IPS-NIHi7 (cell line): Measurements from ENCODE around the gene FXYD6.
A peak's percentile ranks its signal among the peaks of the same experiment; 100 is the strongest.

Source experiments
- DNase-seq: peaks from one replicate; pipeline ENCODE4 v3.0.0; 2012; ENCODE audit warnings: mixed read lengths; ENCODE audit errors: extremely low spot score

FXYD6 gene

GRCh38 chr11:117849781-117850414 lies 26.6 kb downstream of the FXYD6 start:
- no peak for DNase-seq

DNA sequence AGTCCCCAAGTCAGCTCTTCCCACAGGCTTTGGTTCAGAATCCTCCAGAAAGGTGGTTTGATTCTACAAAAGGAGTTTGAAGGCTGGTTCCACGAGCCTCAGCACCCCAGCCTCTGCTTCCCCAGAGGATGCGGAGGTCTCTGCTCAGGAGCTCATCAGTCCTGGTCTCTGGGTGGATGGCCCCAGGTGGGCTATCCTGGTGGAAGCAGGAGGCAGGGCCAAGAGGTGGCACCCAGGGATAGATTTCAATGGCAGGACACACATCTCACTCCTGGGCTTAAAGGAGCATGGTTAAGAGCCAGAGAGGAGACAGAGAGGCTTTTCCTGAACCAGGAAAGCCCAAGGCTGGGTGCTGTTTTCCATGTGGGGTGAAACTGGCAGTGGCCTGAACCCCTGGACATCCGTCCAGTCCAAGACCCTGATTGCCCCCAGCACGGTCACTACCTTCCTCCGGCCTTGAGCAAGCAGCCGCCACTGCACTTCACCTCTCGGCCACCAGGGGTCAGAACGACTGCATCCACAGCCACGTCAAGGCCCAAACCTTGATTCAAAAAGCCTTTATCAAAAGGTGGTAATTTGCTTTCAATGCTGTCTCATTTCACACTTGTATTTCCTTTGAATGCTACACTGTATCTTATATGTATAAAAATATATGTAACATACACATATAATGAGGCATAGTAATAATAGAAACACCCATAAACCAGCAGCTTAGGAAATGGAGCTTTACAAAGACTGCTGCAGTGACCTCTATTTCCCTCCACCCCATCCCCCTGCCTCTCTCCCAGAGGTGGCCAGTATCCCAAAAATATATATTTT lies 32.6 kb downstream of the FXYD6 start:
- DNase-seq: peak; percentile 69

GRCh38 chr11:117842131-117842941 lies 34.1 kb downstream of the FXYD6 start:
- DNase-seq: no peak

DNA sequence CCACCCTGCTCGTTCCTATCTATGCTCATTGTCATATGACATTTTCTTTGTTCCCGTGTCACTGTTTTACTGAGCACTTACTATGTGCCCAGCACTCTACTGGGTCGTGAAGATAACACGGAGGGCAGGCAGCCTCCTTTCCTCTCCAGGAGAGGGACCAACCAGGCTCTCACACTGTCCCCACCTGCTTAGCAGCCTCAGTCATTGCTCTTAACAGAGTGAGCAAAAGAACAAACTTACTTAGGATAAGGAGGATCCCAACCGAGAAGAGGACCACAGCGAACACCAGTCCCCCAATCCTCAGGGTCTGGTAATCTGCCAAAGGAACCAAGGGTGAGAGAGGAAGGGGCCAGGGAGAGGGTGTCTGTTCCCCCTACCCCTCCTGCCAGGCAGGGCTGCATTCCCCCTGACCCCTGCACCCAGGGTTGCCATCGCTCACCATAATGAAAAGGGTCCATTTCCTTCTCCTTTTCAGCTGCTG lies 34.9 kb downstream of the FXYD6 start:
- DNase-seq: no peak

- DNase-seq: no peak
These were observed 35.4 kb downstream of the FXYD6 start for GRCh38 chr11:117840881-117841550.

DNA sequence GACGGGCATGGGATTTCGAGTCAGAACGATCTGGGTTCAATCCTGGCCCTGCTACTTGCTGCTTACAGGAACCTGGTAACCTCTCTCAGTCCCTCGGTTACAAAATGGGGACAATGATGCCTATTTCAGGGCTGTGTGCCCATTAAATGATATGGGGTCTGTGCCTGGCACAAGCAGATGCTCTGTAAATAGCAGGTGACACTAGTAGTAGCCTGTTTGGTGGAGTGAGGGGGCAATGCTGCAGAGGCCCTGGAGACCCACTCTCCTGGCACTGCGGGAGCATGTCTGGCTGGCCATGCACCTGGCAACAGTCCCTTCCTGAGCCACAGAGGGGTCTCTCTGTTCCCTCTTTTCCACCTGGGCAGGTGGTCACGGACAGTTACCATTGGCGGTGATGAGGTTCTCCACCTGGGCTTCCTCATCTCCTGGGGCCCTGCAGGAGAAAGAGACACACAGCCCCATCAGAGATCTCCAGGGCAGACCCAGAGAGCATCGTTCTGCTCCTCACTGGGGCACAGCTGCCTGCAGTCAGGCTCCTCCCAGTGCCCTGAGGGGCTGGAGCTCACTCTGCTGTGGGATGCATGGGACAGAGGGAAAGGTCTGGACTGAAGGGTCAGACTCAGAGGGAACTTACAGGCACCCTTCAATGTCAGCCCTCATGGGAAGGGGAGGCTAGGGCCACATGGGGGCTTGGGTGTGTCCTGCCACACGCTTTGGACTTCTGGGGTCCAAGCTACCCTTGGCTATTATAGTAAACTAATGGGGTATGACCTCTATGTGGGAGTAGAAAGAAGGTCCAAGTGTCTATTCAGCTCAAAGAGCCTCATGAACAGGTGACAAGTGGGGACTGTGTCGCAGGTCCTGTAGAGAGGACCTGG lies 36.3 kb downstream of the FXYD6 start:
- DNase-seq: no peak

- no peak for DNase-seq
These were observed 37.0 kb downstream of the FXYD6 start for GRCh38 chr11:117839380-117839881.

DNA sequence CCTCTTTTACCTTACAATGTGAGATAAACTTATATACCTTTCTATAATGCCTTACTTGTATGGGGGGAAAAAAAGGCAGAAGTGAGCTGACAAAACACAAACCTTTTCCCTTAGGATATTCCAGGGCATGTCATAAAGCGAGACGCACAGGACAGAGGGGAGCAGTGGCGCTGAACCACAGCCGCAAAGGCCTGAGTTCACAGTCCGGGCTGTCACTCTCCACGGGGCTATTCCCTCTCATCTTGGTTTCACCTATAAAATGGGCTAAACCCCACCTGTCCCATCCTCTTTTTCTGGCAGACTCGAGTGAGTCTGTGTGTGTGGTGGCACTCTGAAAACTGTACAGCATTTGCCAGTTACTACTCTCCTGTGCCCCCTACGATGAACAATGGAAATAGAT lies 37.6 kb downstream of the FXYD6 start:
- DNase-seq: no peak

DNA sequence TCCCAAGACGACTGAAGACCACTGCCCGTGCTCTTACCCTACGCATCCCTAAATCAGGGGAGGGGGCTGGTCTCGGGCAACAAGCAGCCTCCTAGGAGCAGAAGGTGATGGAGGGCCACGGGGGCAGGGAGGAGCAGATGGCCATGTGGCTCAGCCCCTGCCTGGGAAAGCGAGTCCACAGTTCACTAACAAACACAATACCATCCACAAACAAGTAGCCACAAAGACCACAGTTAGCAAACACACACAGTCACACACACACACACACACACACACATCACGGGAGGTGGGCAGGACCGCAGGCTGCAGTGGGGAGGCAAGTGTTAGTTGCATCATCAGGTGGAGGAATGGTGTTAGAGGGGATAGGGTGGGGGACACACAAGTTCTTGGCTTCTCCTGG lies 38.7 kb downstream of the FXYD6 start:
- no peak for DNase-seq

- DNase-seq: no peak
These were observed 39.2 kb downstream of the FXYD6 start for GRCh38 chr11:117837070-117837776.

GRCh38 chr11:117836077-117836960 lies 40.1 kb downstream of the FXYD6 start:
- no peak for DNase-seq

DNA sequence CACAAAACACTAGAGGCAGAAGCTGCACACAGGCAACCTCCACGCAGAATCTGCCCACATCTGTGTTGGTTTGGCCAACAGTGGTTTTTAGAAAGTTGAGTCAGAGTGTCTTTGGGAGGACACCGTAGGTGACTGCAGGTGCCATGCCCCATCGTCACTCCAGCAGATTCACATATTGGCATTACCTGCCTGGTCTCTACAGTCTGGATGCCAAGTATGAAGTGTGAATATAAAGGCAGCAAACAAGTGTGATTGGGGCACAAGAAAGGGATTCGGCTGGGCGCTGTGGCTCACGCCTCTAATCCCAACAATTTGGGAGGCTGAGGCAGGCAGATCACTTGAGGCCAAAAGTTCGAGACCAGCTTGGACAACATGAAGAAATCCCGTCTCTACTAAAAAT lies 40.9 kb downstream of the FXYD6 start:
- DNase-seq: no peak

- no peak for DNase-seq
These were observed 41.5 kb downstream of the FXYD6 start for GRCh38 chr11:117834838-117835443.

GRCh38 chr11:117834068-117834810 lies 42.2 kb downstream of the FXYD6 start:
- no peak for DNase-seq

- DNase-seq: no peak
These were observed 43.0 kb downstream of the FXYD6 start for GRCh38 chr11:117833401-117833891.

GRCh38 chr11:117832511-117832910 lies 43.9 kb downstream of the FXYD6 start:
- DNase-seq: no peak

GRCh38 chr11:117831661-117832415 lies 44.6 kb downstream of the FXYD6 start:
- DNase-seq: no peak
